Measurements from ENCODE around the gene GRM7.

The GRM7 gene

GRCh38 chr3:7000501-7000900 lies 139.6 kb downstream of the GRM7 start:
- Histone ChIP-seq H2AFZ (ENCODE audit: low read depth, low read length) (no peak overlapping the region), H3K4me3 (ENCODE audit: low read length) (no peak overlapping the region), H3K4me1 (ENCODE audit: insufficient read depth, low read length) (no peaks in the 10 kb centered on the region), H3K36me3 (ENCODE audit: insufficient read depth, low read length) (no peaks in the 10 kb centered on the region), H3K9me3 (ENCODE audit: low read length) (no peaks in the 10 kb centered on the region), H3K27me3 (ENCODE audit: insufficient read depth, low read length) (no peaks in the 10 kb centered on the region)

GRCh38 chr3:7001370-7001769 lies 140.5 kb downstream of the GRM7 start:
- H2AFZ ChIP-seq (ENCODE audit: low read depth, low read length), result no peak overlapping the region
- no peaks in the 10 kb centered on the region for H3K9me3 ChIP-seq (ENCODE audit: low read length)
- H3K36me3 ChIP-seq (ENCODE audit: insufficient read depth, low read length), result no peaks in the 10 kb centered on the region
- no peaks in the 10 kb centered on the region for H3K27me3 ChIP-seq (ENCODE audit: insufficient read depth, low read length)
- H3K4me1 ChIP-seq (ENCODE audit: insufficient read depth, low read length), result no peaks in the 10 kb centered on the region
- H3K4me3 ChIP-seq (ENCODE audit: low read length), result no peak overlapping the region

- Histone ChIP-seq H3K9me3 (ENCODE audit: low read length) (no peaks in the 10 kb centered on the region), H3K36me3 (ENCODE audit: insufficient read depth, low read length) (no peaks in the 10 kb centered on the region), H3K4me3 (ENCODE audit: low read length) (no peak overlapping the region), H3K27me3 (ENCODE audit: insufficient read depth, low read length) (no peaks in the 10 kb centered on the region), H3K4me1 (ENCODE audit: insufficient read depth, low read length) (no peaks in the 10 kb centered on the region), H2AFZ (ENCODE audit: low read depth, low read length) (no peak overlapping the region)
Observed at GRCh38 chr3:7015683-7016440, 154.9 kb downstream of the GRM7 start.

GRCh38 chr3:7025581-7026300 lies 164.8 kb downstream of the GRM7 start:
- Histone ChIP-seq H3K4me1 (ENCODE audit: insufficient read depth, low read length) (no peaks in the 10 kb centered on the region), H3K4me3 (ENCODE audit: low read length) (no peak overlapping the region), H3K27me3 (ENCODE audit: insufficient read depth, low read length) (no peaks in the 10 kb centered on the region), H2AFZ (ENCODE audit: low read depth, low read length) (no peak overlapping the region), H3K36me3 (ENCODE audit: insufficient read depth, low read length) (no peaks in the 10 kb centered on the region), H3K9me3 (ENCODE audit: low read length) (no peaks in the 10 kb centered on the region)

DNA sequence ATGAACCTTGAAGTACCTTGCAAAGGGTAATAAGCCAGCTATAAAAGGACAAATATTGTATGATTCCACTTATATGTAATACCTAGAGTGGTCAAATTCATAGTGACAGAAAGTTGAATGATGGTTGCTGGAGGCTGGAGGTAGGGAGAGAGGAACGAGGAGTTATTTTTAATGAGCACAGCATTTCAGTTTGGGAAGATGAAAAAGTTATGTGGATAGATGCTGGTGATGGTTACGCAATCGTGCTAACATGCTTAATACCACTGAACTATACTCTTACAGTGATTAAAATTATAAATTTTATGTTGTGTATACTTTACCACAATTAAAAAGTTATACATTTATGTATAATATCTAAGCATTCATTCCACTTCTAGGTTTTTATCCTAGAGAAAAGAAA lies 168.6 kb downstream of the GRM7 start:
- Histone ChIP-seq H3K9me3 (ENCODE audit: low read length) (no peaks in the 10 kb centered on the region), H3K4me1 (ENCODE audit: insufficient read depth, low read length) (no peaks in the 10 kb centered on the region), H3K4me3 (ENCODE audit: low read length) (no peak overlapping the region), H2AFZ (ENCODE audit: low read depth, low read length) (no peak overlapping the region), H3K27me3 (ENCODE audit: insufficient read depth, low read length) (no peaks in the 10 kb centered on the region), H3K36me3 (ENCODE audit: insufficient read depth, low read length) (no peaks in the 10 kb centered on the region)

GRCh38 chr3:7038394-7038793 lies 177.5 kb downstream of the GRM7 start:
- Histone ChIP-seq H3K36me3 (ENCODE audit: insufficient read depth, low read length) (no peaks in the 10 kb centered on the region), H3K27me3 (ENCODE audit: insufficient read depth, low read length) (no peaks in the 10 kb centered on the region), H3K4me3 (ENCODE audit: low read length) (no peak overlapping the region), H3K4me1 (ENCODE audit: insufficient read depth, low read length) (no peaks in the 10 kb centered on the region), H2AFZ (ENCODE audit: low read depth, low read length) (no peak overlapping the region), H3K9me3 (ENCODE audit: low read length) (no peaks in the 10 kb centered on the region)

- H3K27me3 ChIP-seq (ENCODE audit: insufficient read depth, low read length), result no peaks in the 10 kb centered on the region
- H3K4me3 ChIP-seq (ENCODE audit: low read length), result no peak overlapping the region
- no peaks in the 10 kb centered on the region for H3K36me3 ChIP-seq (ENCODE audit: insufficient read depth, low read length)
Observed at GRCh38 chr3:7062714-7063113, 201.8 kb downstream of the GRM7 start.

GRCh38 chr3:7070461-7070860 lies 209.5 kb downstream of the GRM7 start:
- no peak overlapping the region for H3K4me3 ChIP-seq (ENCODE audit: low read length)
- no peak overlapping the region for H2AFZ ChIP-seq (ENCODE audit: low read depth, low read length)
- H3K27me3 ChIP-seq (ENCODE audit: insufficient read depth, low read length), result no peaks in the 10 kb centered on the region
- H3K4me1 ChIP-seq (ENCODE audit: insufficient read depth, low read length), result no peaks in the 10 kb centered on the region
- H3K9me3 ChIP-seq (ENCODE audit: low read length), result no peaks in the 10 kb centered on the region
- no peaks in the 10 kb centered on the region for H3K36me3 ChIP-seq (ENCODE audit: insufficient read depth, low read length)

More at GRCh38 chr3:7062714-7063113, 201.8 kb downstream of the GRM7 start:
- Histone ChIP-seq H3K4me1 (ENCODE audit: insufficient read depth, low read length) (no peaks in the 10 kb centered on the region), H3K9me3 (ENCODE audit: low read length) (no peaks in the 10 kb centered on the region), H2AFZ (ENCODE audit: low read depth, low read length) (no peak overlapping the region)

- Histone ChIP-seq H3K4me1 (ENCODE audit: insufficient read depth, low read length) (no peaks in the 10 kb centered on the region), H3K36me3 (ENCODE audit: insufficient read depth, low read length) (no peaks in the 10 kb centered on the region), H3K4me3 (ENCODE audit: low read length) (no peak overlapping the region), H2AFZ (ENCODE audit: low read depth, low read length) (no peak overlapping the region), H3K9me3 (ENCODE audit: low read length) (no peaks in the 10 kb centered on the region), H3K27me3 (ENCODE audit: insufficient read depth, low read length) (no peaks in the 10 kb centered on the region)
Observed at GRCh38 chr3:7074217-7074616, 213.3 kb downstream of the GRM7 start.

DNA sequence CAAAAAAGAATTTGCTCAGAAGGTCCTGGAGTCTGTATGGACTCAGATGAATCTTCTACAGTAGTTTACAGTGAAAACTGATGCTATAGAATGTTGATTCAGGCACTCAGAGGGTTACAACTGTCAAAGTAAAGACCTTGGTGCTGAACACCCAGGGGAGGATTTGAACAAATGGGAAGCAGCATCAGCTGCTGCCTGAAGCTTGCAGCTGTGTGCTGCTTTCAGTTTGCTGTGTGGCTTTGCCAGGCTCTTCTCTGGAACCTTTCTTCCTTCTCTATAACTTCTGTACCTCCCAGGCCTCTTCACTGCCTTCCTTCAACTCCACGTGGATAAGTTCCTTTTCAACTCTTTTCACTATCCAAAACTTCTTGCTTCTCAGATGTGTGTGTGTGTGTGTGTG lies 214.2 kb downstream of the GRM7 start:
- no peak overlapping the region for H2AFZ ChIP-seq (ENCODE audit: low read depth, low read length)
- H3K4me3 ChIP-seq (ENCODE audit: low read length), result no peak overlapping the region
- no peaks in the 10 kb centered on the region for H3K36me3 ChIP-seq (ENCODE audit: insufficient read depth, low read length)
- H3K9me3 ChIP-seq (ENCODE audit: low read length), result no peaks in the 10 kb centered on the region
- H3K27me3 ChIP-seq (ENCODE audit: insufficient read depth, low read length), result no peaks in the 10 kb centered on the region
- H3K4me1 ChIP-seq (ENCODE audit: insufficient read depth, low read length), result no peaks in the 10 kb centered on the region

- no peaks in the 10 kb centered on the region for H3K9me3 ChIP-seq (ENCODE audit: low read length)
- no peaks in the 10 kb centered on the region for H3K36me3 ChIP-seq (ENCODE audit: insufficient read depth, low read length)
- H3K4me1 ChIP-seq (ENCODE audit: insufficient read depth, low read length), result no peaks in the 10 kb centered on the region
- H2AFZ ChIP-seq (ENCODE audit: low read depth, low read length), result no peak overlapping the region
- H3K27me3 ChIP-seq (ENCODE audit: insufficient read depth, low read length), result no peaks in the 10 kb centered on the region
- no peak overlapping the region for H3K4me3 ChIP-seq (ENCODE audit: low read length)
Observed at GRCh38 chr3:7075901-7076300, 215.0 kb downstream of the GRM7 start.

DNA sequence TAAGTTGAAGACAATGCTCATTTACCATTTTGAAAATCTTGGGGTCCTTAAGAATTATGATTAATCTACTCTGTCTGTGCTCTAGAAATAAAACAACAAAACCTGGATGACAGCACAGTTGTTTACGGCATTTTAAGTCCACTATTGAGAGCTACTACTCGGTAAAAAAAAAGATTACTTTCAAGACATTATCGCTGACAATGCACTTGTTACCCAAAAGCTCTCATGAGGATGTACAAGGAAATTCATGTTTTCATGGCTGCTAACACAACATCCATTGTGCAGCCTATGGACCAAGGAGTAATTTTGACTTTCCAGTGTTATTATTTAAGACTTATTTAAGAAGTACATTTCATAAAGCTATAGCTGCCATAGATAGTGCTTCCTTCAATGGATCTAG lies 221.3 kb downstream of the GRM7 start:
- H3K36me3 ChIP-seq (ENCODE audit: insufficient read depth, low read length), result no peaks in the 10 kb centered on the region
- no peak overlapping the region for H2AFZ ChIP-seq (ENCODE audit: low read depth, low read length)
- H3K27me3 ChIP-seq (ENCODE audit: insufficient read depth, low read length), result no peaks in the 10 kb centered on the region
- H3K4me1 ChIP-seq (ENCODE audit: insufficient read depth, low read length), result no peaks in the 10 kb centered on the region
- no peaks in the 10 kb centered on the region for H3K9me3 ChIP-seq (ENCODE audit: low read length)
- H3K4me3 ChIP-seq (ENCODE audit: low read length), result no peak overlapping the region

GRCh38 chr3:7086417-7086816 lies 225.5 kb downstream of the GRM7 start:
- no peaks in the 10 kb centered on the region for H3K27me3 ChIP-seq (ENCODE audit: insufficient read depth, low read length)
- no peak overlapping the region for H2AFZ ChIP-seq (ENCODE audit: low read depth, low read length)
- no peak overlapping the region for H3K4me3 ChIP-seq (ENCODE audit: low read length)
- no peaks in the 10 kb centered on the region for H3K9me3 ChIP-seq (ENCODE audit: low read length)
- no peaks in the 10 kb centered on the region for H3K36me3 ChIP-seq (ENCODE audit: insufficient read depth, low read length)
- no peaks in the 10 kb centered on the region for H3K4me1 ChIP-seq (ENCODE audit: insufficient read depth, low read length)
